Left colon (tissue), 2 donors: ENCODE data around the gene ANKRD66. TPM values are rescaled to one million over a fixed set of nuclear protein-coding genes. Genes with fewer than 3 reads are reported as not detected.
A peak's percentile ranks its signal among the peaks of the same experiment; 100 is the strongest.
"Not testable (repeated sequence)": the region's sequence is repeated elsewhere in the genome, so short reads cannot be mapped to it uniquely, and the experiment has no call there.

ENCODE experiments used
- ATAC-seq: fragments of 200-7000 bp; cut with Tn5 transposase; one replicate; pipeline ENCODE4 v1.9.1; 2020; ENCODE audit warnings: mild to moderate bottlenecking, moderate library complexity
- DNase-seq, 2 donors: peaks; one replicate each; pipeline ENCODE4 v3.0.0-alpha.2; 2020
- intact Hi-C, 2 donors: fragments of 100-400 bp; cut with DNase I in 1 of 2; cut with micrococcal nuclease in 1 of 2; formaldehyde crosslinking; loops; one replicate each; pipeline versions ENCODE4 v1.11.2 to v1.14.0; 2022; cut with DNase I, micrococcal nuclease
- total RNA-seq, 2 donors: library from RNA; stranded (reverse); fragmentation: NEBNext Ultra II Directional; extraction: Animal tissue kit (Norgen Biotek cat#: 25700); gene quantifications; one replicate each; pipeline ENCODE4 v1.2.1, GENCODE V29; 2021
- donor health status: DM: no; HTN: no; CAD: no.
- donor health status: DM: yes; HTN: yes; CAD: no.

Gene ANKRD66
- total RNA-seq, 2 donors from 2014 or later, result not detected

GRCh38 chr6:46748940-46749503, 2.3 kb downstream of the ANKRD66 start:
- DNase-seq (no peak), ATAC-seq (no peak)
- intact Hi-C loops, result no loop called here

GRCh38 chr6:46749731-46750130, 3.0 kb downstream of the ANKRD66 start:
- ATAC-seq, result no peak
- intact Hi-C loops, result no loop called here

GRCh38 chr6:46751658-46752057, 4.9 kb downstream of the ANKRD66 start:
- no peak for DNase-seq
- ATAC-seq, result no peak
- intact Hi-C loops, result no loop called here

More at GRCh38 chr6:46749731-46750130, 3.0 kb downstream of the ANKRD66 start:
- no peak for DNase-seq

- DNase-seq (no peak), ATAC-seq (no peak)
- intact Hi-C loops, result no loop called here
These were observed 9.1 kb downstream of the ANKRD66 start for GRCh38 chr6:46755865-46756264.

GRCh38 chr6:46756469-46757213, 9.9 kb downstream of the ANKRD66 start:
- DNase-seq (no peak), ATAC-seq (no peak)
- intact Hi-C loops, result no loop called here

GRCh38 chr6:46757214-46757596, 10.5 kb downstream of the ANKRD66 start:
- intact Hi-C loops, result no loop called here

GRCh38 chr6:46758960-46759753, 12.4 kb downstream of the ANKRD66 start:
- ATAC-seq, result no peak
- DNase-seq, result no peak
- intact Hi-C loops, result no loop called here

More at GRCh38 chr6:46757214-46757596, 10.5 kb downstream of the ANKRD66 start:
- ATAC-seq (no peak), DNase-seq (no peak)

- ATAC-seq (no peak), DNase-seq (no peak)
- intact Hi-C loops, result no loop called here
These were observed 14.2 kb downstream of the ANKRD66 start for GRCh38 chr6:46760925-46761324.

- intact Hi-C loops, result no loop called here
- no peak for ATAC-seq
- DNase-seq, result no peak
These were observed 16.7 kb downstream of the ANKRD66 start for GRCh38 chr6:46763466-46763865.

- DNase-seq, ATAC-seq, intact Hi-C loops: not testable (repeated sequence)
These were observed 17.5 kb downstream of the ANKRD66 start for GRCh38 chr6:46764280-46764679.

GRCh38 chr6:46764961-46765360, 18.2 kb downstream of the ANKRD66 start:
- ATAC-seq (no peak), DNase-seq (no peak)
- intact Hi-C loops, result no loop called here

- DNase-seq, result no peak
- intact Hi-C loops, result no loop called here
- no peak for ATAC-seq
These were observed 25.3 kb downstream of the ANKRD66 start for GRCh38 chr6:46772016-46772415.

- DNase-seq (peak in 1 of 2 donors; percentile 44), ATAC-seq (no peak)
- intact Hi-C loops, result no loop called here
These were observed 26.0 kb downstream of the ANKRD66 start for GRCh38 chr6:46772762-46773161.

- ATAC-seq, result no peak
- intact Hi-C loops, result no loop called here
- DNase-seq, result no peak
These were observed 26.6 kb downstream of the ANKRD66 start for GRCh38 chr6:46773201-46773855.

- DNase-seq, ATAC-seq, intact Hi-C loops: not testable (repeated sequence)
These were observed 28.0 kb downstream of the ANKRD66 start for GRCh38 chr6:46774736-46775135.

- DNase-seq, result no peak
- no peak for ATAC-seq
- intact Hi-C loops, result no loop called here
These were observed 29.5 kb downstream of the ANKRD66 start for GRCh38 chr6:46776070-46776712.

- DNase-seq (no peak), ATAC-seq (peak; percentile 76)
- intact Hi-C loops, result no loop called here
These were observed 31.0 kb downstream of the ANKRD66 start for GRCh38 chr6:46777476-46778346.
